T-cell (primary cell): ENCODE measurements around the gene ADAMTS14. TPM values are rescaled to one million over a fixed set of nuclear protein-coding genes. Genes with fewer than 3 reads are reported as not detected.

Experiments
- ATAC-seq, 4 experiments: fragments of 200-7000 bp in 3 of 4; fragments of 150-1000 bp in 1 of 4; cut with Tn5 transposase; replicated peaks in 1 of 4; 1 replicate in 3 of 4; 2 replicates in 1 of 4; pipeline ENCODE4 v1.10.0; 2021; ENCODE audit warnings: moderate library complexity in 3 of 4, mild to moderate bottlenecking in 2 of 4, moderate number of reproducible peaks in 1 of 4
- CTCF ChIA-PET, 2 donors: fragments of 300-600 bp; sonication (Branson Sonifier 250); formaldehyde crosslinking; loops; one replicate each; lab custom pipeline; 2022; ENCODE audit warnings: antibody characterized with exemption in 2 of 2; lab: Charles Lee
- POLR2A ChIA-PET, 2 donors: fragments of 300-600 bp; sonication (Branson Sonifier 250); formaldehyde crosslinking; loops; one replicate each; lab custom pipeline; 2022; ENCODE audit warnings: antibody characterized with exemption in 2 of 2; lab: Charles Lee
- DNase-seq, 35 experiments: peaks; one replicate each; pipeline versions ENCODE4 v3.0.0 to v3.0.0-alpha.2; 2013 to 2023
- H3K27ac ChIP-seq: one replicate; pipeline ENCODE4 v1.5.1; 2013; ENCODE audit warnings: low read length
- H3K27me3 ChIP-seq, 2 experiments: replicated peaks in 1 of 2; 1 replicate in 1 of 2; 2 replicates in 1 of 2; pipeline versions ENCODE4 v1.6.1 to v1.7.0; 2013; ENCODE audit warnings: low read length in 1 of 2, mixed read lengths in 1 of 2; ENCODE audit not compliant: control insufficient read depth in 2 of 2, insufficient read depth in 2 of 2; ENCODE audit errors: extremely low read depth in 1 of 2
- H3K36me3 ChIP-seq, 2 donors: 1 replicate in 1 of 2; 2 replicates in 1 of 2; pipeline versions ENCODE4 v1.6.1 to v1.7.0; 2013; ENCODE audit warnings: low read length in 1 of 2; ENCODE audit not compliant: control insufficient read depth in 2 of 2, insufficient read depth in 1 of 2; ENCODE audit errors: extremely low read depth in 1 of 2
- H3K4me1 ChIP-seq, 2 experiments: 1 replicate in 1 of 2; 2 replicates in 1 of 2; pipeline versions ENCODE4 v1.6.1 to v1.7.0; 2013; ENCODE audit warnings: low read length in 2 of 2, mixed read lengths in 1 of 2; ENCODE audit not compliant: insufficient read depth in 2 of 2, control insufficient read depth in 1 of 2; ENCODE audit errors: extremely low read depth in 1 of 2
- H3K4me3 ChIP-seq, 2 donors: 1 replicate in 1 of 2; 2 replicates in 1 of 2; pipeline versions ENCODE4 v1.5.1 to v1.7.0; 2013; ENCODE audit warnings: mild to moderate bottlenecking in 2 of 2, low read length in 1 of 2, moderate library complexity in 1 of 2; ENCODE audit not compliant: control insufficient read depth in 1 of 2; ENCODE audit errors: extremely low read depth in 1 of 2
- H3K9me3 ChIP-seq: 2 replicates; pipeline ENCODE4 v1.7.0; 2013
- H3K27ac Mint-ChIP-seq, 2 donors: one replicate each; pipeline ENCODE4 v1.8.0; 2020 to 2021; ENCODE audit warnings: mild to moderate bottlenecking in 2 of 2, mixed read lengths in 2 of 2
- H3K27me3 Mint-ChIP-seq, 2 donors: one replicate each; pipeline ENCODE4 v1.8.0; 2021 to 2022; ENCODE audit warnings: mixed read lengths in 2 of 2
- H3K36me3 Mint-ChIP-seq: one replicate; pipeline ENCODE4 v1.8.0; 2021; ENCODE audit warnings: mixed read lengths
- H3K4me1 Mint-ChIP-seq, 3 donors: one replicate each; pipeline ENCODE4 v1.8.0; 2020 to 2022; ENCODE audit warnings: mixed read lengths in 3 of 3, mild to moderate bottlenecking in 1 of 3
- H3K4me3 Mint-ChIP-seq, 3 donors: one replicate each; pipeline ENCODE4 v1.8.0; 2020 to 2022; ENCODE audit warnings: mild to moderate bottlenecking in 3 of 3, mixed read lengths in 3 of 3, moderate library complexity in 3 of 3
- H3K9me3 Mint-ChIP-seq, 3 donors: one replicate each; pipeline ENCODE4 v1.8.0; 2020 to 2022; ENCODE audit warnings: mixed read lengths in 3 of 3
- WGBS: methylation state at CpG from one replicate; pipeline ENCODE4 v1.1.5; 2013; ENCODE audit warnings: missing lambda C conversion rate; ENCODE audit not compliant: insufficient coverage; 5-methylcytosine and 5-hydroxymethylcytosine counted together
- total RNA-seq, 35 experiments: library from RNA in 6 of 35; stranded (reverse) in 6 of 35; fragments of 120-200 nt in 1 of 35; gene quantifications; one replicate each; pipeline versions ENCODE4 v1.2.1 to v1.2.4 and lab custom pipeline; 2013 to 2026

Gene ADAMTS14
- total RNA-seq, 5 donors from 2014 or later (not counting 1 experiment from before 2014, with no cell fraction given) = 0.09 to 0.13 (median 0.10) TPM; not detected in 1

DNA sequence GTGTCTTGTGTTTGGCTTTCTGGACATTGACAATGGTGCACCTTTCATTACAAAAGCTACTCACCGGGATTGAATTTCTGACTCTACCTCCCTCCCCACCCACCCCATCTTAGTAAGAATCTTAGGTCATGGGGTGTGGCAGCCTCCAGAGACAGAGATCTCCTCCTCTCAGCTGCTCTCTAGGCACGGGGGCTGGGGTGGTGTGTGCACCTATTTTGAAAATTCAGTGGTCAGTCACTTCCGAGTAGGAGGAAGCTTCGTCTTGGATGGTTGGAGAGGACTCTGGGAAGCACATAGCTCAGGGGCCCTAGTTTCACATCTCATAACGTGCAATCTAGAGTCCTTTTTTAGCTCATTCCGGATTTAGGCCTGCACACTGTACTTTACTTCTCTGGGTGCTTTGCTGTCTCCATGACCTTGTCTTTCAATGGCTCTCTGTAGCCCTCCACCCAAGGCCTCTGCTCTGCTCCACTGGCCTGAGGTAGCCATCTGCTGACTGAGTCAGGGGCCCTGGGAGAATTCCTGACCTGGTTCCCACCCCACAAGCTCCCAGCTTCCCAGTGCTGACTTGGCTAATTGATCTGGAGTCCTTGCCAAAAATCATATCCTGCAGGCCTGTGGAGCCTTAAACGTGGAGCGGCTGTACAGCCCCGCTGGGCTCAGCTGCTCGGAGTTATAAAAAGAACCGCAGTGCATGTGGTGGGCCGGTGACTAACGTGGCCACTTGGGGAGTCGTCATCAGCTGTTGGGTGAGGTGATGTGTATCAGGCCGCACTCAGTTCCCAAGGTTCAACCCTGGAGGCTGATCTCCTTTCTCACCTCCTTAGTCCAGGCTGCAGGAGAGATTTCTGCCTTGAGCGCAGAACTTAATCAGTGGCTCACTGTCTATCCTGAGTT is 19.3 kb upstream of the ADAMTS14 start:
- ATAC-seq (no peak), DNase-seq (no peak)
- ChIA-PET CTCF (interaction anchor here in 1 of 2 donors (0.6 kb wide), 1 partner anchor 1781 kb away, joined by 3 read pairs; no protein-coding TSS in a partner anchor), POLR2A (interaction anchor here in 1 of 2 donors (0.8 kb wide), 1 partner anchor 41 kb away, joined by 10 read pairs; no protein-coding TSS in a partner anchor)
- Histone ChIP-seq H3K36me3 (no peaks in the 10 kb centered on the region), H3K9me3 (no peaks in the 10 kb centered on the region), H3K27me3 (peaks cover 0 to 9% of the 10 kb centered on the region in 2 experiments), H3K4me1 (peaks cover 0 to 4% of the 10 kb centered on the region in 2 experiments), H3K4me3 (no peak overlapping the region), H3K27ac (no peak overlapping the region)
- H3K36me3 Mint-ChIP-seq = peaks cover 11% of the 10 kb centered on the region
- no peak overlapping the region for H3K27ac Mint-ChIP-seq
- WGBS = 75% methylated on average over 3 of the region's 16 CpGs
- peaks cover 8 to 38% (median 28%) of the 10 kb centered on the region in 3 donors for H3K9me3 Mint-ChIP-seq
- H3K27me3 Mint-ChIP-seq = peaks cover 0 to 3% of the 10 kb centered on the region in 2 donors
- peaks cover 0 to 8% (median 0%) of the 10 kb centered on the region in 3 donors for H3K4me1 Mint-ChIP-seq
- H3K4me3 Mint-ChIP-seq = no peak overlapping the region

GRCh38 chr10:70655316-70655715 is 17.0 kb upstream of the ADAMTS14 start:
- DNase-seq (no peak), ATAC-seq (no peak)
- Mint-ChIP-seq H3K9me3 (peaks cover 5 to 25% (median 15%) of the 10 kb centered on the region in 3 donors), H3K27ac (no peak overlapping the region), H3K27me3 (no peaks in the 10 kb centered on the region), H3K4me3 (no peak overlapping the region), H3K36me3 (peaks cover 4% of the 10 kb centered on the region), H3K4me1 (peaks cover 0 to 8% (median 0%) of the 10 kb centered on the region in 3 donors)
- Histone ChIP-seq H3K27ac (no peak overlapping the region), H3K27me3 (no peaks in the 10 kb centered on the region), H3K4me1 (peaks cover 0 to 4% of the 10 kb centered on the region in 2 experiments), H3K9me3 (no peaks in the 10 kb centered on the region), H3K36me3 (no peaks in the 10 kb centered on the region), H3K4me3 (no peak overlapping the region)
- ChIA-PET POLR2A (no interaction called here), CTCF (interaction anchor here in 1 of 2 donors (0.6 kb wide), 1 partner anchor 32 kb away, joined by 5 read pairs; no protein-coding TSS in a partner anchor)
- 89% methylated on average over 6 of the region's 12 CpGs for WGBS

DNA sequence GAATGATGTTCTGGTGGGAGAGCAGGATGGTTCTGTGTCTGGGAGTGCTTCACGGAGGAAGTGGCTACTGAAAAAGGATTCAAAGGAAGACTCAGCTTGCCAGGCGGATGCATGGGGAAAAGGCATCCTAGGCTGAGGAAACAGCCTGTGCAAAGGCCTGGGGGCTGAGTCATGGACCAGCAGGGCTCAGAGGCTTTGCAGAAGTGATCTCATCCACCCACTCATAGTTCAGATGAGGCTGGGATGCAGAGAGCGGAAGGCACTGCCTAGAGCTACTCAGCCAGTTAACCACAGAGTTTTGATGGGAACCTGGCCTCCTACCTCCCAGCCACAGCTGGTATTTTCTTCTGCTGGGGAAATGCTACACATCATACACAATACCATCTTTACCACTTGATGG is 15.8 kb upstream of the ADAMTS14 start:
- H3K9me3 ChIP-seq = no peaks in the 10 kb centered on the region
- H3K27ac ChIP-seq = no peak overlapping the region
- WGBS = 32% methylated on average over 3 of the region's 3 CpGs
- Mint-ChIP-seq H3K4me1 (peaks cover 0 to 8% (median 0%) of the 10 kb centered on the region in 3 donors), H3K9me3 (peaks cover 3 to 15% (median 10%) of the 10 kb centered on the region in 3 donors), H3K36me3 (peaks cover 3% of the 10 kb centered on the region), H3K27me3 (peaks cover 0 to under 1% of the 10 kb centered on the region in 2 donors), H3K27ac (no peak overlapping the region), H3K4me3 (no peak overlapping the region)
- CTCF ChIA-PET = no interaction called here
- POLR2A ChIA-PET = no interaction called here
- H3K4me1 ChIP-seq = peaks cover 0 to 4% of the 10 kb centered on the region in 2 experiments
- DNase-seq = no peak
- no peak overlapping the region for H3K4me3 ChIP-seq
- ATAC-seq = peak in 1 of 4 experiments; percentile 30
- H3K27me3 ChIP-seq = peaks cover 0 to 1% of the 10 kb centered on the region in 2 experiments
- no peaks in the 10 kb centered on the region for H3K36me3 ChIP-seq

GRCh38 chr10:70657041-70657440 is 15.3 kb upstream of the ADAMTS14 start:
- no peak overlapping the region for H3K4me3 ChIP-seq
- Mint-ChIP-seq H3K27me3 (peaks cover under 1 to 4% of the 10 kb centered on the region in 2 donors), H3K36me3 (no peaks in the 10 kb centered on the region), H3K27ac (no peak overlapping the region), H3K4me3 (no peak overlapping the region), H3K9me3 (peaks cover 0 to 10% (median 6%) of the 10 kb centered on the region in 3 donors), H3K4me1 (peaks cover 0 to 8% (median 0%) of the 10 kb centered on the region in 3 donors)
- H3K36me3 ChIP-seq = no peaks in the 10 kb centered on the region
- ATAC-seq = no peak
- H3K27ac ChIP-seq = no peak overlapping the region
- no peaks in the 10 kb centered on the region for H3K9me3 ChIP-seq
- 93% methylated on average over 2 of the region's 6 CpGs for WGBS
- DNase-seq = no peak
- ChIA-PET CTCF (interaction anchor here in 1 of 2 donors (0.6 kb wide), 1 partner anchor 1154 kb away, joined by 5 read pairs; no protein-coding TSS in a partner anchor), POLR2A (no interaction called here)
- peaks cover 0 to 4% of the 10 kb centered on the region in 2 experiments for H3K4me1 ChIP-seq
- H3K27me3 ChIP-seq = peaks cover 0 to 6% of the 10 kb centered on the region in 2 experiments

- Mint-ChIP-seq H3K36me3 (no peaks in the 10 kb centered on the region), H3K4me3 (no peak overlapping the region), H3K4me1 (peaks cover 0 to 8% (median 0%) of the 10 kb centered on the region in 3 donors), H3K9me3 (peaks cover 0 to 6% (median 6%) of the 10 kb centered on the region in 3 donors), H3K27me3 (peaks cover 4 to 9% of the 10 kb centered on the region in 2 donors), H3K27ac (no peak overlapping the region)
- Histone ChIP-seq H3K27ac (no peak overlapping the region), H3K4me3 (no peak overlapping the region), H3K4me1 (peaks cover 0 to 4% of the 10 kb centered on the region in 2 experiments), H3K9me3 (no peaks in the 10 kb centered on the region), H3K27me3 (peaks cover 0 to 10% of the 10 kb centered on the region in 2 experiments), H3K36me3 (no peaks in the 10 kb centered on the region)
- DNase-seq (no peak), ATAC-seq (no peak)
- no CpG with 5 or more reads among the region's 1 CpG for WGBS
- ChIA-PET POLR2A (no interaction called here), CTCF (no interaction called here)
These were observed 13.6 kb upstream of the ADAMTS14 start for GRCh38 chr10:70658582-70659136.

GRCh38 chr10:70659306-70659705 is 13.0 kb upstream of the ADAMTS14 start:
- POLR2A ChIA-PET = no interaction called here
- no peaks in the 10 kb centered on the region for H3K9me3 ChIP-seq
- CTCF ChIA-PET = no interaction called here
- H3K4me1 ChIP-seq = peaks cover 0 to 4% of the 10 kb centered on the region in 2 experiments
- 83% methylated on average over 1 of the region's 1 CpG for WGBS
- ATAC-seq = no peak
- no peak overlapping the region for H3K4me3 Mint-ChIP-seq
- peaks cover 4 to 9% of the 10 kb centered on the region in 2 donors for H3K27me3 Mint-ChIP-seq
- peaks cover 0 to 6% (median 6%) of the 10 kb centered on the region in 3 donors for H3K9me3 Mint-ChIP-seq
- no peaks in the 10 kb centered on the region for H3K36me3 Mint-ChIP-seq
- DNase-seq = no peak
- peaks cover 0 to 8% (median 0%) of the 10 kb centered on the region in 3 donors for H3K4me1 Mint-ChIP-seq
- H3K27me3 ChIP-seq = peaks cover 0 to 10% of the 10 kb centered on the region in 2 experiments
- no peak overlapping the region for H3K27ac ChIP-seq
- no peaks in the 10 kb centered on the region for H3K36me3 ChIP-seq
- no peak overlapping the region for H3K27ac Mint-ChIP-seq
- no peak overlapping the region for H3K4me3 ChIP-seq
